PFSK-1 (cell line): Measurements from ENCODE around the gene AOPEP.

ENCODE experiments used
- POLR2AphosphoS5 ChIP-seq: IDR thresholded peaks from 2 replicates; pipeline ENCODE4 v1.6.1; 2012; ENCODE audit warnings: low read depth, mild to moderate bottlenecking, control low read depth, low read length, moderate library complexity
- REST ChIP-seq, 2 experiments: IDR thresholded peaks; 2 replicates each; pipeline versions ENCODE4 v1.6.1 to v1.8.0; 2011 to 2012; ENCODE audit warnings: low read depth in 2 of 2, low read length in 2 of 2, control low read depth in 1 of 2, inconsistent platforms in 1 of 2, mild to moderate bottlenecking in 1 of 2, moderate library complexity in 1 of 2; ENCODE audit not compliant: insufficient read depth in 1 of 2
- SIN3A ChIP-seq: IDR thresholded peaks from 2 replicates; pipeline ENCODE4 v1.6.1; 2012; ENCODE audit warnings: mild to moderate bottlenecking, low read length, moderate library complexity, borderline replicate concordance; ENCODE audit not compliant: insufficient read depth
- TAF1 ChIP-seq: IDR thresholded peaks from 2 replicates; pipeline ENCODE4 v1.6.1; 2012; ENCODE audit warnings: low read length, control low read depth, borderline replicate concordance; ENCODE audit not compliant: insufficient read depth

DNA sequence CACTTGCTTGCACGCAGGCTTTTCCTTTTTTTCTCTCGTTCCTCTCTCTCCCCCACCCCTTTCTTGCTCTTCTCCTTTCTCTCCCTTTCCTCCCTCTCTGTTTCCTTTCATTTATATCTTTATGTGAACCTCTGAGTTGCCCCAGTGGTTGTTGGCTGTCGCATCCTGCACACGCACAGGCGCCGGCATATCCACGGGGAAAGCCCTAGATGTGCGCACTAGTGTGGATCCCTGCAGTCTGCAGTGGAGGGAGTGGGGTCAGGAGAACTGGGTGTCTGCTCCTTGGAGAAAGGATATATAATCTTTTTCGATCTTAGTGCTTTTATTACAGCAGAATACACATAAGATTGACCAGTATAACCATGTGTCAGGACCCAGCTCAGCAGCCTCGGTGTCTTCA, 367.5 kb downstream of the AOPEP start:
- TF ChIP-seq POLR2AphosphoS5 (no peak), TAF1 (no peak), REST (IDR thresholded peaks at IDR 0.05; ENCODE audit: insufficient read depth in 1 of 2, low read depth in 2 of 2, low read length in 2 of 2) (no peak), SIN3A (no peak)
